HEK293T (cell line): ENCODE data around the gene FBLN7.

Source experiments
- CTCF ChIA-PET: fragments of 350-600 bp; formaldehyde crosslinking; extraction: SDS; loops from one replicate; lab custom pipeline; 2021; ENCODE audit warnings: antibody characterized with exemption, inconsistent platforms; lab: Yijun Ruan, JAX
- POLR2A ChIA-PET: fragments of 350-600 bp; formaldehyde crosslinking; extraction: SDS; loops from one replicate; lab custom pipeline; 2020; ENCODE audit warnings: antibody characterized with exemption, inconsistent platforms; lab: Yijun Ruan, JAX
- DNase-seq: peaks from one replicate; pipeline ENCODE4 v3.0.0; 2012; ENCODE audit warnings: mixed read lengths; ENCODE audit errors: extremely low spot score
- ARNT ChIP-seq: fragments of 450-650 bp; IDR thresholded peaks from 2 replicates; pipeline ENCODE4 v1.6.1; 2017; ENCODE audit warnings: mild to moderate bottlenecking
- BHLHE40 ChIP-seq: fragments of 450-650 bp; IDR thresholded peaks from 2 replicates; pipeline ENCODE4 v1.6.1; 2016; ENCODE audit warnings: mild to moderate bottlenecking, moderate library complexity, borderline replicate concordance
- CTBP1 ChIP-seq: fragments of 450-650 bp; IDR thresholded peaks from 2 replicates; pipeline ENCODE4 v1.6.1; 2016; ENCODE audit warnings: borderline replicate concordance
- ELF4 ChIP-seq: fragments of 450-650 bp; IDR thresholded peaks from 2 replicates; pipeline ENCODE4 v1.6.1; 2017; ENCODE audit warnings: antibody characterized with exemption
- FOXA1 ChIP-seq: fragments of 450-650 bp; IDR thresholded peaks from 2 replicates; pipeline ENCODE4 v1.6.1; 2016; ENCODE audit warnings: mild to moderate bottlenecking
- FOXK2 ChIP-seq: fragments of 450-650 bp; IDR thresholded peaks from 2 replicates; pipeline ENCODE4 v1.6.1; 2016; ENCODE audit warnings: mild to moderate bottlenecking
- FOXM1 ChIP-seq: fragments of 450-650 bp; IDR thresholded peaks from 2 replicates; pipeline ENCODE4 v1.6.1; 2017; ENCODE audit warnings: mild to moderate bottlenecking, borderline replicate concordance
- HDGF ChIP-seq: fragments of 450-650 bp; IDR thresholded peaks from 2 replicates; pipeline ENCODE4 v1.6.1; 2017; ENCODE audit warnings: antibody characterized with exemption, borderline replicate concordance
- L3MBTL2 ChIP-seq: fragments of 450-650 bp; conservative IDR thresholded peaks from 2 replicates; pipeline ENCODE4 v1.6.1; 2016; ENCODE audit warnings: mild to moderate bottlenecking
- LEF1 ChIP-seq: fragments of 450-650 bp; IDR thresholded peaks from 2 replicates; pipeline ENCODE4 v1.6.1; 2017; ENCODE audit warnings: mild to moderate bottlenecking, borderline replicate concordance
- NFRKB ChIP-seq: fragments of 450-650 bp; IDR thresholded peaks from 2 replicates; pipeline ENCODE4 v1.6.1; 2016; ENCODE audit warnings: mild to moderate bottlenecking, moderate library complexity
- PKNOX1 ChIP-seq: fragments of 450-650 bp; IDR thresholded peaks from 2 replicates; pipeline ENCODE4 v1.6.1; 2016
- SP1 ChIP-seq: fragments of 450-650 bp; IDR thresholded peaks from 2 replicates; pipeline ENCODE4 v1.6.1; 2017
- SUZ12 ChIP-seq: fragments of 450-650 bp; IDR thresholded peaks from 2 replicates; pipeline ENCODE4 v1.6.1; 2016; ENCODE audit warnings: mild to moderate bottlenecking
- TARDBP ChIP-seq: fragments of 450-650 bp; IDR thresholded peaks from 2 replicates; pipeline ENCODE4 v1.6.1; 2016
- ZNF384 ChIP-seq: fragments of 450-650 bp; IDR thresholded peaks from 2 replicates; pipeline ENCODE4 v1.6.1; 2016

Gene FBLN7

DNA sequence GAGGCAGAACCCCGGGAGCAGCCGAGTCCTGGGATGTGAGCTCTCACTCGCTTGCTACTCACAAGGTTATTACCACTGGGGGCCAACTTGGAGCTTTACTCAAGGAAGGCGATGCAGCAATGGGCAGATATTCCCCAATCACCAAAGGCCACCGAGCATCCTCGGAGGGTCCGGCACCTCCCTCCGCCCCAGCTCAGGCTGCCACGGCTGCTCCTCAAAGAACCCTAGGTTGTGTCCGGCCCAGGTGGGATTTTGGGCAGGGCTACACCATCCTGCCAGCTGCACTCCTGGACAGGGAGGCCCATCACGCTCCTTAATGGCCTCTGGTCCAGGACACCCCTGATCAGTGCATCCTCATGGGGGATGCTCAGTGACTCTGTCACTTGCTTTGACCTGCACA, 24.8 kb downstream of the FBLN7 start:
- DNase-seq = no peak
- ChIA-PET CTCF (interaction anchor here (0.6 kb wide), 1 partner anchor 73 kb away, joined by 3 read pairs; no protein-coding TSS in a partner anchor), POLR2A (interaction anchor here (1.2 to 1.5 kb wide), 2 partner anchors 12 to 422 kb away, joined by 3 to 4 read pairs; partner anchors contain the start of gene CHCHD5)
- TF ChIP-seq L3MBTL2 (no peak), ELF4 (no peak), CTBP1 (no peak), FOXK2 (no peak), PKNOX1 (no peak), NFRKB (no peak), ARNT (no peak), SP1 (no peak), LEF1 (no peak), SUZ12 (no peak), FOXA1 (no peak), BHLHE40 (no peak)

- TF ChIP-seq SUZ12 (no peak), LEF1 (no peak), CTBP1 (no peak), ARNT (no peak), BHLHE40 (no peak), NFRKB (no peak), TARDBP (no peak), SP1 (no peak), ZNF384 (no peak), FOXM1 (no peak), FOXA1 (no peak), ELF4 (no peak), FOXK2 (no peak), PKNOX1 (no peak)
- CTCF ChIA-PET = no interaction called here
- POLR2A ChIA-PET = interaction anchor here (1.2 kb wide), 1 partner anchor 421 kb away, joined by 4 read pairs; the partner anchor contains the start of gene CHCHD5
- DNase-seq = no peak
These were observed 25.4 kb downstream of the FBLN7 start for GRCh38 chr2:112163541-112163981.

DNA sequence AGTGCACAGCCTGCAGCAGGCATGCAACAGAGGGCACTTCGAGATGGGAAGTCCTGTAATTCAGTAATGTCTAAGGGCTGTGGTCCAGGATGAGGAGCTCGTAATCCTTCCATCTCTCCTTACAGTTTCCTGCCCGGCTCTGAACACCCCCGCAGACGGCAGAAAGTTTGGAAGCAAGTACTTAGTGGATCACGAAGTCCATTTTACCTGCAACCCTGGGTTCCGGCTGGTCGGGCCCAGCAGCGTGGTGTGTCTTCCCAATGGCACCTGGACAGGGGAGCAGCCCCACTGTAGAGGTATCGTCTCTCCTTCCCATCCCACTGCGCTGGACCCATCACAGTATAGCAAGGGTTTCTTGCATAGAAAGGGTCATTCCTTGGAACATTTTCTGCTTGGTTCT, 26.7 kb downstream of the FBLN7 start:
- ChIA-PET CTCF (no interaction called here), POLR2A (no interaction called here)
- DNase-seq = no peak
- no peak for TF ChIP-seq SP1
- no peak for TF ChIP-seq NFRKB
- no peak for TF ChIP-seq PKNOX1
- TF ChIP-seq LEF1 = no peak
- TF ChIP-seq CTBP1 = no peak
- no peak for TF ChIP-seq BHLHE40

GRCh38 chr2:112165296-112165695, 27.1 kb downstream of the FBLN7 start:
- POLR2A ChIA-PET = no interaction called here
- no peak for DNase-seq
- CTCF ChIA-PET = no interaction called here
- TF ChIP-seq PKNOX1 (no peak), HDGF (no peak), LEF1 (no peak), ARNT (no peak), NFRKB (no peak), ZNF384 (no peak), FOXM1 (no peak), CTBP1 (no peak), BHLHE40 (no peak), ELF4 (no peak), TARDBP (no peak), FOXK2 (no peak), L3MBTL2 (no peak)

DNA sequence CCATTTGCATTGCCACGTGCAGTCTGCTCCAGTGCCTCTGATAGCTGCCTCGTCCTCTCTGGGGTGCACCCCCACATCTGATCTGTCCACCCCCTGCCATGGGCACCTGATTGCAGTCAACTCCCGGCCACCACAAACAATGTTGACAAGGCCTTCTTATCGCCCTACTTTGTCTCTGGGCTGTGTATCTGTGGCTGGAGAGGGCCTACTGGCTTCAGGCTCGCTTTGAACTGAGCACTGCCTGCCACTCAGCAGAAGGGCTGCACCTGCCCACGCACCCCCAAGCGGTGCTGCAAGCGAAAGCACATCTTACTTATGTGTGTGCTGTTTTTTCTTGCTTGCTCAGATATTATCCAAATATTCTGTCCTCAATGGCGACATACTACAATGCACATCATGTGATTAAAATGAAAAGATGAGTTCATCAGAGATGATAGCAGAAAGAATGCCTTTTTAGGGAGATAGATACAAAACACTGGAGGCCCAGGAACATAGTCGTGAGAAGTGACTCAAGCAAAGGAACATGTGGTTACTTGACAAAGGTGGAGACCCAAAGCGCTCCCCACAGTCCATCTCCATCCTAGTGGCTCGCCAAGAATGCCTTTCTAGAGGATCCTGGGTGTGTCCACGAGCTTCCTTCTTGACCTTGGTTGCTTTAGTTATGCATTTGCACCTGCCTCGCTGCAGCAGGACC, 28.8 kb downstream of the FBLN7 start:
- DNase-seq = no peak
- TF ChIP-seq CTBP1 = no peak
- no peak for TF ChIP-seq SP1
- no peak for TF ChIP-seq ARNT
- TF ChIP-seq LEF1 = no peak
- TF ChIP-seq FOXM1 = no peak
- TF ChIP-seq L3MBTL2 = no peak
- TF ChIP-seq NFRKB = no peak
- no peak for TF ChIP-seq HDGF
- TF ChIP-seq TARDBP = no peak
- TF ChIP-seq SUZ12 = no peak
- TF ChIP-seq ELF4 = no peak
- no peak for TF ChIP-seq FOXA1
- no peak for TF ChIP-seq BHLHE40
- TF ChIP-seq FOXK2 = no peak
- TF ChIP-seq ZNF384 = no peak
- TF ChIP-seq PKNOX1 = no peak
- ChIA-PET CTCF (no interaction called here), POLR2A (no interaction called here)
